Body of pancreas (tissue), 4 donors: Measurements from ENCODE around the gene CSF2. TPM values are rescaled to one million over a fixed set of nuclear protein-coding genes. Genes with fewer than 3 reads are reported as not detected.

Experiments used
- ATAC-seq: fragments of 150-250 bp; one replicate; pipeline ENCODE4 v1.9.1; 2016
- DNase-seq, 4 donors: peaks; one replicate each; pipeline ENCODE4 v3.0.0-alpha.2; 2019
- H3K27ac ChIP-seq, 4 donors: fragments of 200-600 bp; sonication (generic); 1 replicate in 3 of 4; 2 replicates in 1 of 4; pipeline versions ENCODE4 v1.5.1 to v1.6.1; 2016 to 2019; ENCODE audit warnings: mild to moderate bottlenecking in 1 of 4, mixed read lengths in 1 of 4, moderate library complexity in 1 of 4
- H3K27me3 ChIP-seq, 2 donors: fragments of 200-600 bp; sonication (generic); one replicate each; pipeline ENCODE4 v1.6.0; 2016; ENCODE audit warnings: mild to moderate bottlenecking in 1 of 2
- H3K36me3 ChIP-seq, 2 donors: fragments of 200-600 bp; sonication (generic); replicated peaks in 1 of 2; 2 replicates each; pipeline ENCODE4 v1.5.1; 2016; ENCODE audit warnings: low read depth in 2 of 2; ENCODE audit not compliant: insufficient read depth in 1 of 2
- H3K4me1 ChIP-seq: fragments of 200-600 bp; sonication (generic); one replicate; pipeline ENCODE4 v1.6.0; 2016
- H3K4me3 ChIP-seq, 2 donors: fragments of 200-600 bp; sonication (generic); 1 replicate in 1 of 2; 2 replicates in 1 of 2; pipeline ENCODE4 v1.5.1; 2016 to 2019
- H3K9me3 ChIP-seq, 3 donors: fragments of 200-600 bp; sonication (generic); 1 replicate in 2 of 3; 2 replicates in 1 of 3; pipeline ENCODE4 v1.5.1; 2016
- CTCF ChIP-seq, 7 experiments: fragments of 450-650 bp in 4 of 7; fragments of 200-600 bp in 3 of 7; sonication (generic) in 3 of 7; IDR thresholded peaks; one replicate each; pipeline ENCODE4 v1.5.1; 2016 to 2019; ENCODE audit warnings: antibody characterized with exemption in 7 of 7
- POLR2A ChIP-seq, 3 donors: fragments of 450-650 bp; IDR thresholded peaks; one replicate each; pipeline ENCODE4 v1.6.1; 2016; ENCODE audit warnings: antibody characterized with exemption in 3 of 3, mild to moderate bottlenecking in 2 of 3
- WGBS, 2 donors: methylation state at CpG; one replicate each; pipeline ENCODE4 v1.1.5; 2017; 5-methylcytosine and 5-hydroxymethylcytosine counted together
- intact Hi-C: fragments of 100-400 bp; cut with DNase I; formaldehyde crosslinking; loops from one replicate; pipeline ENCODE4 v1.15.1; 2023
- total RNA-seq, 2 donors: library from RNA; depleted of rRNA; stranded (reverse); fragments of >200 nt; gene quantifications; one replicate each; pipeline ENCODE4 v1.1.0, GENCODE V29; 2016

Gene CSF2
- not detected for total RNA-seq

GRCh38 chr5:132073231-132074013, at the start of gene CSF2:
Gene CSF2 (plus strand): TSS chr5:132073789. CDS start chr5:132073824, 35 bp downstream.
- Histone ChIP-seq H3K4me3 (no peak within 1 kb of the TSS), H3K9me3 (no peaks in the 10 kb centered on the region), H3K27me3 (no peaks in the 10 kb centered on the region), H3K27ac (no peak within 1 kb of the TSS), H3K4me1 (peaks cover 8% of the 10 kb centered on the region), H3K36me3 (no peaks in the 10 kb centered on the region)
- TF ChIP-seq CTCF (IDR thresholded peaks at IDR 0.05) = no peak
- TF ChIP-seq POLR2A (IDR thresholded peaks at IDR 0.05) = no peak
- intact Hi-C loops = no loop called here
- DNase-seq (peak in 1 of 4 donors; percentile 17), ATAC-seq (peak; percentile 41)
- WGBS, 2 donors = 67 to 71% methylated on average over 5 to 12 of the region's 12 CpGs

- Histone ChIP-seq H3K36me3 (no peaks in the 10 kb centered on the region), H3K4me1 (no peaks in the 10 kb centered on the region), H3K27me3 (no peaks in the 10 kb centered on the region), H3K27ac (no peak overlapping the region), H3K9me3 (no peaks in the 10 kb centered on the region), H3K4me3 (no peak overlapping the region)
- no peak for DNase-seq
- TF ChIP-seq POLR2A (IDR thresholded peaks at IDR 0.05) (no peak), CTCF (IDR thresholded peaks at IDR 0.05) (no peak)
- intact Hi-C loops = no loop called here
- 65 to 67% methylated on average over 4 of the region's 4 CpGs for WGBS, 2 donors
- ATAC-seq = no peak
These were observed 49.5 kb upstream of the CSF2 start for GRCh38 chr5:132024117-132024435.

- H3K27ac ChIP-seq = no peak overlapping the region
- no peaks in the 10 kb centered on the region for H3K27me3 ChIP-seq
- TF ChIP-seq POLR2A (IDR thresholded peaks at IDR 0.05) = no peak
- no peak for TF ChIP-seq CTCF (IDR thresholded peaks at IDR 0.05)
- H3K36me3 ChIP-seq = no peaks in the 10 kb centered on the region
- no peaks in the 10 kb centered on the region for H3K9me3 ChIP-seq
- DNase-seq (no peak), ATAC-seq (no peak)
- intact Hi-C loops = no loop called here
- WGBS, 2 donors = 58 to 69% methylated on average over 8 of the region's 8 CpGs
- H3K4me1 ChIP-seq = no peaks in the 10 kb centered on the region
- H3K4me3 ChIP-seq = no peak overlapping the region
These were observed 48.7 kb upstream of the CSF2 start for GRCh38 chr5:132024789-132025402.

GRCh38 chr5:132025403-132025971, 48.1 kb upstream of the CSF2 start:
- Histone ChIP-seq H3K27ac (no peak overlapping the region), H3K4me1 (no peaks in the 10 kb centered on the region), H3K4me3 (no peak overlapping the region), H3K27me3 (no peaks in the 10 kb centered on the region), H3K9me3 (no peaks in the 10 kb centered on the region), H3K36me3 (no peaks in the 10 kb centered on the region)
- WGBS, 2 donors = 76 to 77% methylated on average over 7 of the region's 7 CpGs
- DNase-seq (no peak), ATAC-seq (no peak)
- no peak for TF ChIP-seq CTCF (IDR thresholded peaks at IDR 0.05)
- TF ChIP-seq POLR2A (IDR thresholded peaks at IDR 0.05) = no peak
- intact Hi-C loops = no loop called here
